ENCODE measurements around the gene PYCARD.

The PYCARD gene

GRCh38 chr16:31188450-31189411 lies 13.8 kb downstream of the PYCARD start:
- TF ChIP-seq YY1 (IDR thresholded peaks at IDR 0.05; ENCODE audit: insufficient read depth, insufficient read length) (no peak), SUZ12 (IDR thresholded peaks at IDR 0.05; ENCODE audit: extremely low read depth, insufficient read depth, insufficient read length) (no peak), ZNF274 (IDR thresholded peaks at IDR 0.05; ENCODE audit: low read depth, low read length) (no peak)
- DNase-seq (ENCODE audit: low read depth, low spot score) = no peak
- Histone ChIP-seq H3K4me1 (ENCODE audit: insufficient read depth, insufficient read length) (peaks cover 5% of the 10 kb centered on the region), H3K36me3 (ENCODE audit: insufficient read depth, insufficient read length, low read length) (peaks cover 98% of the 10 kb centered on the region), H3K4me3 (ENCODE audit: insufficient read length, low read depth) (no peak overlapping the region), H3K27me3 (ENCODE audit: insufficient read depth, insufficient read length) (no peaks in the 10 kb centered on the region), H3K9me3 (ENCODE audit: insufficient read depth, low read length) (no peaks in the 10 kb centered on the region), H3K9ac (ENCODE audit: insufficient read length, low read depth) (no peak overlapping the region)

DNA sequence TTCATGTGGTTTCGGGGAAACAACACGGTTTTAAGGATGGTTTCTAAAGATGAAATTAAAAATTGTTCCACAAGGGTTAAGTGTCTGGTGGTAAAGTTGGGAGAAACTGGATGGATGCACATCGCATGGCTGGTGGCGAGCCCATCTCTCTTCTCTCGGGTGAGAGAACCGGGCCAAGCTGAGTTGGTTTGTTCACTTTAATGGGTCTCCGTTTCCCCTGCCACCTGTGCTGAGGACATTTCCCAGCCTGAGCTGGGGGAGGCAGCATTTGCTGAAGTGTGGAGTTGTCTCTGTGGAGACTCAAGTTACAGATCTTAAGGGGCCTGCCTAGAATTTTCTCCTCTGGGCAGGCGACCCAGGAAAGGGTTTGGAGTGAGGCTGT lies 14.8 kb downstream of the PYCARD start:
- H3K27me3 ChIP-seq (ENCODE audit: insufficient read depth, insufficient read length) = no peaks in the 10 kb centered on the region
- TF ChIP-seq YY1 (IDR thresholded peaks at IDR 0.05; ENCODE audit: insufficient read depth, insufficient read length) (no peak), SUZ12 (IDR thresholded peaks at IDR 0.05; ENCODE audit: extremely low read depth, insufficient read depth, insufficient read length) (no peak), ZNF274 (IDR thresholded peaks at IDR 0.05; ENCODE audit: low read depth, low read length) (no peak)
- H3K36me3 ChIP-seq (ENCODE audit: insufficient read depth, insufficient read length, low read length) = peaks cover 98% of the 10 kb centered on the region
- H3K9me3 ChIP-seq (ENCODE audit: insufficient read depth, low read length) = no peaks in the 10 kb centered on the region
- no peak for DNase-seq (ENCODE audit: low read depth, low spot score)
- H3K4me1 ChIP-seq (ENCODE audit: insufficient read depth, insufficient read length) = peaks cover 5% of the 10 kb centered on the region
- H3K9ac ChIP-seq (ENCODE audit: insufficient read length, low read depth) = no peak overlapping the region
- H3K4me3 ChIP-seq (ENCODE audit: insufficient read length, low read depth) = no peak overlapping the region

DNA sequence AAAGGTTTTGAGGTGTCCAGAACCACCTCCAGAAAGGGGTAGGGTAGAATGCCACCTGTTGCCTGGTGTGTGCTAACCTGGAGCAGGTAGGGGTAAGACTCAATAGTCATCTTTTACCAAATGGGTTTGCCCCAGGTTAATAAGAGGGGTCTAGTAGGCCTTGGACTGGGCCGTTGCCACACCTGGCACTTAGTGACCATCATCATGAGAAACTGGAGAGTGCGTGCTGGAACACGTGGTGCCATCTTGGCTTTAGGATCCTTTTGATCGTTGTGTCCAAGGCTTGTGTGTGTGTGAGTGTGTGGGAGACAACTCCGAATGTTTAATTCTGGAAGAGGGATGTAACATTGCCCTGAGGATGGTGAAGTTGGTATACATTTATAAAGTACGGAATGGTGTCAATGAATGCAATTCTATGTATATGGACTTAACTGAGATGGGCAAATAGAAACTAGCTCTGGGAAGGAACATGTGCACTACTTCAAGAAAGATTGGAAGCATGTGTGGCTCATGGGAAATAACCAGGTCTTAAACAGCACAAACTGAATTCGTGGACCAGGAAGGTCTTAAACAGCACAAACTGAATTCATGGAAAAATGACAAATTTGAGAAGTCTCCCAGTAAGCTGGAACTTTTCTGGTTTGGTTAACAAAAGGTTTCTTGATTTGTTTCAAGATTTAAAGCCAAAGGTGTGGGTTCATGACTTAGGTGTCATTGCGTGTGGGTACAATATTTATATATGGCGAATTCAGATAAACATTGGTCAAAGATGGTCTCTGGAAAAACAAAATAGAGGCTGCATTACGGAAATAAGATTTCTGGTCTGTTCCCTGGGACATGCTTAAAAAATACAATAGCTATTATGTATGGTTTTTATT lies 15.4 kb downstream of the PYCARD start:
- Histone ChIP-seq H3K9me3 (ENCODE audit: insufficient read depth, low read length) (no peaks in the 10 kb centered on the region), H3K9ac (ENCODE audit: insufficient read length, low read depth) (no peak overlapping the region), H3K27me3 (ENCODE audit: insufficient read depth, insufficient read length) (no peaks in the 10 kb centered on the region), H3K4me3 (ENCODE audit: insufficient read length, low read depth) (no peak overlapping the region), H3K4me1 (ENCODE audit: insufficient read depth, insufficient read length) (peaks cover 10% of the 10 kb centered on the region), H3K36me3 (ENCODE audit: insufficient read depth, insufficient read length, low read length) (peaks cover 98% of the 10 kb centered on the region)
- no peak for DNase-seq (ENCODE audit: low read depth, low spot score)
- TF ChIP-seq SUZ12 (IDR thresholded peaks at IDR 0.05; ENCODE audit: extremely low read depth, insufficient read depth, insufficient read length) (no peak), YY1 (IDR thresholded peaks at IDR 0.05; ENCODE audit: insufficient read depth, insufficient read length) (no peak)

DNA sequence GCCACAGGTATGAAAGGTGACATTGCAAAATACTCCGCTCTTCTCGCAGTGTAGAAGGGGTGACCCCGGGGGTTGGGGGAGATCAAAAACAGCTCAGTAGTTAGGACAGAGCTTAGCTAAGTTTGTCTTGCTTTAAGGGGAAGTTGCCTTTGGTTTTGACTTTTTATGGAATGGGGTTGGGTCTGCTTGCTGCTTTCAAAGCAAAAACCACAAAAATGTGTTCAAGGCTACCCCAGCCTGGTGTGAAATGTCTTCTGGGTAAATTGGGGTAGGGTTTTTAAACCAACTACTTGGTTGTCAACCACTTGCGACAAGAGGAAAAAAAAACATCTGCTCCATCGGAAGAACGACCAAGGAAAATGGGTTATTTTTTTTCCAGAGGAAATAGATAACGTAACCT lies 16.4 kb downstream of the PYCARD start:
- DNase-seq (ENCODE audit: low read depth, low spot score) = no peak

DNA sequence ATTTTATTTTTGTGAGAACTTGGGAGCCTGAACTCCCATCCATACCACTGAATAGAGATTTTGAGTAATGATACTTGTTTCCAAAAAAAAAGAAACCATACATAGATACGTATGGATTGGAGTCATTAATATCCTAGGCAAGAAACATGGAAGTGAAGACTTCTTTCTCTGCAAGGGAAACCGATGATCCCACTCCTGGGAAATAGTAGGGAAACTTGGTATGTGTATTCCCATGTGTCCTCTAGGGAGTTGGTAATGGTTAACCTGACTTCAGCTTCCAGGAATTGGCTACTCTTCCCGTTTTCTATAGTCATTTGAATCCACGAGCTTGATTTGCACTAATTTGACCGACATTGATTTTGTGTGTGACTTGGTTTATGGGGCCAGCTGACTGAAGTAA lies 17.2 kb downstream of the PYCARD start:
- H3K4me1 ChIP-seq (ENCODE audit: insufficient read depth, insufficient read length) = peaks cover 10% of the 10 kb centered on the region
- H3K27me3 ChIP-seq (ENCODE audit: insufficient read depth, insufficient read length) = no peaks in the 10 kb centered on the region
- TF ChIP-seq SUZ12 (IDR thresholded peaks at IDR 0.05; ENCODE audit: extremely low read depth, insufficient read depth, insufficient read length) (no peak), ZNF274 (IDR thresholded peaks at IDR 0.05; ENCODE audit: low read depth, low read length) (no peak), YY1 (IDR thresholded peaks at IDR 0.05; ENCODE audit: insufficient read depth, insufficient read length) (no peak)

More for the DNA sequence above, 16.4 kb downstream of the PYCARD start:
- TF ChIP-seq ZNF274 (IDR thresholded peaks at IDR 0.05; ENCODE audit: low read depth, low read length) (no peak), SUZ12 (IDR thresholded peaks at IDR 0.05; ENCODE audit: extremely low read depth, insufficient read depth, insufficient read length) (no peak), YY1 (IDR thresholded peaks at IDR 0.05; ENCODE audit: insufficient read depth, insufficient read length) (no peak)
- Histone ChIP-seq H3K27me3 (ENCODE audit: insufficient read depth, insufficient read length) (no peaks in the 10 kb centered on the region), H3K9ac (ENCODE audit: insufficient read length, low read depth) (no peak overlapping the region), H3K9me3 (ENCODE audit: insufficient read depth, low read length) (no peaks in the 10 kb centered on the region), H3K4me1 (ENCODE audit: insufficient read depth, insufficient read length) (peaks cover 10% of the 10 kb centered on the region), H3K4me3 (ENCODE audit: insufficient read length, low read depth) (no peak overlapping the region), H3K36me3 (ENCODE audit: insufficient read depth, insufficient read length, low read length) (peaks cover 98% of the 10 kb centered on the region)

GRCh38 chr16:31184888-31185287 lies 17.7 kb downstream of the PYCARD start:
- Histone ChIP-seq H3K4me1 (ENCODE audit: insufficient read depth, insufficient read length) (peaks cover 10% of the 10 kb centered on the region), H3K9me3 (ENCODE audit: insufficient read depth, low read length) (no peaks in the 10 kb centered on the region), H3K9ac (ENCODE audit: insufficient read length, low read depth) (no peak overlapping the region), H3K4me3 (ENCODE audit: insufficient read length, low read depth) (no peak overlapping the region), H3K36me3 (ENCODE audit: insufficient read depth, insufficient read length, low read length) (peaks cover 93% of the 10 kb centered on the region), H3K27me3 (ENCODE audit: insufficient read depth, insufficient read length) (no peaks in the 10 kb centered on the region)
- TF ChIP-seq SUZ12 (IDR thresholded peaks at IDR 0.05; ENCODE audit: extremely low read depth, insufficient read depth, insufficient read length) (no peak), ZNF274 (IDR thresholded peaks at IDR 0.05; ENCODE audit: low read depth, low read length) (no peak), YY1 (IDR thresholded peaks at IDR 0.05; ENCODE audit: insufficient read depth, insufficient read length) (no peak)
- no peak for DNase-seq (ENCODE audit: low read depth, low spot score)

More for the DNA sequence above, 17.2 kb downstream of the PYCARD start:
- H3K9ac ChIP-seq (ENCODE audit: insufficient read length, low read depth) = no peak overlapping the region
- no peak for DNase-seq (ENCODE audit: low read depth, low spot score)
- H3K36me3 ChIP-seq (ENCODE audit: insufficient read depth, insufficient read length, low read length) = peaks cover 94% of the 10 kb centered on the region
- no peaks in the 10 kb centered on the region for H3K9me3 ChIP-seq (ENCODE audit: insufficient read depth, low read length)
- no peak overlapping the region for H3K4me3 ChIP-seq (ENCODE audit: insufficient read length, low read depth)

Data from NT2/D1 (cell line).